HepG2 (cell line): ENCODE results near the gene HAPLN2. TPM values are rescaled to one million over a fixed set of nuclear protein-coding genes. Genes with fewer than 3 reads are reported as not detected.
A peak's percentile ranks its signal among the peaks of the same experiment; 100 is the strongest.

Experiments
- ATF7 ChIP-seq, 2 experiments: fragments of 450-650 bp in 1 of 2; sonication (generic) in 1 of 2; formaldehyde crosslinking in 1 of 2; IDR thresholded peaks; 2 replicates each; pipeline versions ENCODE4 v1.4.0 to v1.6.1; 2016 to 2020; ENCODE audit warnings: antibody characterized with exemption in 1 of 2, mild to moderate bottlenecking in 1 of 2, missing genetic modification reagents in 1 of 2
- ATRX ChIP-seq: sonication (generic); formaldehyde crosslinking; IDR thresholded peaks from 2 replicates; pipeline ENCODE4 v1.4.0; 2020; ENCODE audit warnings: missing genetic modification reagents, borderline replicate concordance
- BCL6 ChIP-seq: IDR thresholded peaks from 2 replicates; pipeline ENCODE4 v1.6.1; 2016; ENCODE audit warnings: missing genetic modification reagents, missing compliant biosample characterization
- CHD2 ChIP-seq: IDR thresholded peaks from 2 replicates; pipeline ENCODE4 v1.6.1; 2011; ENCODE audit warnings: low read depth, low read length, improper control_type of control experiment
- DNMT1 ChIP-seq: sonication (generic); formaldehyde crosslinking; IDR thresholded peaks from 2 replicates; pipeline ENCODE4 v1.5.1; 2020; ENCODE audit warnings: mild to moderate bottlenecking, missing genetic modification reagents
- ESRRA ChIP-seq: sonication (generic); formaldehyde crosslinking; IDR thresholded peaks from 2 replicates; pipeline ENCODE4 v1.5.1; 2020; ENCODE audit warnings: mild to moderate bottlenecking, low read depth, missing genetic modification reagents
- HNRNPH1 ChIP-seq: fragments of 200-400 bp; formaldehyde crosslinking; optimal IDR thresholded peaks from 2 replicates; pipeline ENCODE3; 2017; ENCODE audit warnings: mild to moderate bottlenecking, low read depth, low read length
- HOXA5 ChIP-seq: sonication (generic); formaldehyde crosslinking; IDR thresholded peaks from 2 replicates; pipeline ENCODE4 v1.4.0; 2020; ENCODE audit warnings: missing genetic modification reagents
- HOXA9 ChIP-seq: sonication (generic); formaldehyde crosslinking; IDR thresholded peaks from 2 replicates; pipeline ENCODE4 v1.8.1; 2022; ENCODE audit warnings: missing genetic modification reagents, mild to moderate bottlenecking, moderate library complexity, borderline replicate concordance
- LCORL ChIP-seq, 2 experiments: fragments of 450-650 bp in 1 of 2; sonication (generic) in 1 of 2; formaldehyde crosslinking in 1 of 2; IDR thresholded peaks; 2 replicates each; pipeline versions ENCODE4 v1.5.0 to v1.6.1; 2017 to 2020; ENCODE audit warnings: antibody characterized with exemption in 1 of 2, missing genetic modification reagents in 1 of 2
- MATR3 ChIP-seq: sonication (generic); formaldehyde crosslinking; IDR thresholded peaks from 2 replicates; pipeline ENCODE4 v1.4.0; 2020; ENCODE audit warnings: missing genetic modification reagents
- PAF1 ChIP-seq: IDR thresholded peaks from 2 replicates; pipeline ENCODE4 v1.6.1; 2016; ENCODE audit warnings: missing genetic modification reagents, missing compliant biosample characterization
- RORA ChIP-seq: sonication (generic); formaldehyde crosslinking; IDR thresholded peaks from 2 replicates; pipeline ENCODE4 v1.5.0; 2020; ENCODE audit warnings: mild to moderate bottlenecking, missing genetic modification reagents, moderate library complexity
- RXRB ChIP-seq: IDR thresholded peaks from 2 replicates; pipeline ENCODE4 v1.6.1; 2016; ENCODE audit warnings: borderline replicate concordance, missing genetic modification reagents, missing compliant biosample characterization
- SP5 ChIP-seq: IDR thresholded peaks from 2 replicates; pipeline ENCODE4 v1.6.1; 2016; ENCODE audit warnings: low read depth, borderline replicate concordance
- TFAP4 ChIP-seq: sonication (generic); IDR thresholded peaks from 2 replicates; pipeline ENCODE4 v1.6.1; 2016; ENCODE audit warnings: low read depth, borderline replicate concordance
- TP53 ChIP-seq: sonication (generic); formaldehyde crosslinking; conservative IDR thresholded peaks from 2 replicates; pipeline ENCODE4 v1.4.0; 2020; ENCODE audit warnings: missing genetic modification reagents
- ZFP36L1 ChIP-seq: sonication (generic); formaldehyde crosslinking; IDR thresholded peaks from 2 replicates; pipeline ENCODE4 v1.8.0; 2022; ENCODE audit warnings: mild to moderate bottlenecking, missing genetic modification reagents, moderate library complexity
- ZNF10 ChIP-seq: sonication (generic); formaldehyde crosslinking; IDR thresholded peaks from 2 replicates; pipeline ENCODE4 v1.4.0; 2020; ENCODE audit warnings: mild to moderate bottlenecking, low read depth, missing genetic modification reagents, borderline replicate concordance
- ZNF121 ChIP-seq: sonication (generic); formaldehyde crosslinking; IDR thresholded peaks from 2 replicates; pipeline ENCODE4 v1.5.0; 2020; ENCODE audit warnings: mild to moderate bottlenecking, missing genetic modification reagents
- ZNF256 ChIP-seq: sonication (generic); formaldehyde crosslinking; conservative IDR thresholded peaks from 2 replicates; pipeline ENCODE4 v1.4.0; 2020; ENCODE audit warnings: missing genetic modification reagents
- ZNF558 ChIP-seq: sonication (generic); formaldehyde crosslinking; IDR thresholded peaks from 2 replicates; pipeline ENCODE4 v1.9.0; 2022; ENCODE audit warnings: mild to moderate bottlenecking, missing genetic modification reagents, borderline replicate concordance
- ZNF773 ChIP-seq: sonication (generic); formaldehyde crosslinking; IDR thresholded peaks from 2 replicates; pipeline ENCODE4 v1.4.0; 2020; ENCODE audit warnings: missing genetic modification reagents, borderline replicate concordance
- polyA plus RNA-seq, 8 experiments: library from polyadenylated mRNA; depleted of rRNA in 3 of 8; stranded (reverse) in 7 of 8; unstranded in 1 of 8; fragments of >200 nt; fragmentation: Illumina TruSeq in 4 of 8; extraction: Trizol in 4 of 8; gene quantifications; 2 replicates each; pipeline versions ENCODE4 v1.2.1 to v1.2.3, GENCODE V29; 2011 to 2016; ENCODE audit warnings: low read depth in 4 of 8, missing spikeins in 1 of 8, mixed read lengths in 1 of 8; ENCODE audit not compliant: insufficient read depth in 1 of 8
- total RNA-seq, 5 experiments: library from RNA; depleted of rRNA; stranded (reverse); fragments of >200 nt; fragmentation: Illumina TruSeq; extraction: Trizol; gene quantifications; 2 replicates each; pipeline ENCODE4 v1.2.3, GENCODE V29; 2016; ENCODE audit warnings: low read depth in 1 of 5
- TF ChIP-seq, protein P1 (sequence below): sonication (generic); formaldehyde crosslinking; IDR thresholded peaks from 2 replicates; pipeline ENCODE4 v1.4.0; 2020; ENCODE audit warnings: missing genetic modification reagents
- TF ChIP-seq, protein P2 (sequence below): sonication (generic); formaldehyde crosslinking; IDR thresholded peaks from 2 replicates; pipeline ENCODE4 v1.4.0; 2020; ENCODE audit warnings: missing genetic modification reagents, mild to moderate bottlenecking, borderline replicate concordance
- TF ChIP-seq, protein P3 (sequence below): sonication (generic); formaldehyde crosslinking; IDR thresholded peaks from 2 replicates; pipeline ENCODE4 v1.5.0; 2020; ENCODE audit warnings: mild to moderate bottlenecking, missing genetic modification reagents

HAPLN2 gene
- total and polyA plus RNA-seq, 2 of the 13 experiments (the other 11 are each of a cell fraction or from before 2014, with no cell fraction given), result not detected

- TF ChIP-seq HNRNPH1, result no peak
- TF ChIP-seq, protein P1, sequence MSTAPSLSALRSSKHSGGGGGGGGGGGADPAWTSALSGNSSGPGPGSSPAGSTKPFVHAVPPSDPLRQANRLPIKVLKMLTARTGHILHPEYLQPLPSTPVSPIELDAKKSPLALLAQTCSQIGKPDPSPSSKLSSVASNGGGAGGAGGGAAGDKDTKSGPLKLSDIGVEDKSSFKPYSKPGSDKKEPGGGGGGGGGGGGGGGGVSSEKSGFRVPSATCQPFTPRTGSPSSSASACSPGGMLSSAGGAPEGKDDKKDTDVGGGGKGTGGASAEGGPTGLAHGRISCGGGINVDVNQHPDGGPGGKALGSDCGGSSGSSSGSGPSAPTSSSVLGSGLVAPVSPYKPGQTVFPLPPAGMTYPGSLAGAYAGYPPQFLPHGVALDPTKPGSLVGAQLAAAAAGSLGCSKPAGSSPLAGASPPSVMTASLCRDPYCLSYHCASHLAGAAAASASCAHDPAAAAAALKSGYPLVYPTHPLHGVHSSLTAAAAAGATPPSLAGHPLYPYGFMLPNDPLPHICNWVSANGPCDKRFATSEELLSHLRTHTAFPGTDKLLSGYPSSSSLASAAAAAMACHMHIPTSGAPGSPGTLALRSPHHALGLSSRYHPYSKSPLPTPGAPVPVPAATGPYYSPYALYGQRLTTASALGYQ (CRISPR knock-in tag), result no peak
- TF ChIP-seq DNMT1, result no peak
- no peak for TF ChIP-seq HOXA9 (CRISPR knock-in tag)
- TF ChIP-seq RXRB (CRISPR knock-in tag), result peak; percentile 10; the same call in 1 of the 2 replicates
- no peak for TF ChIP-seq ATF7 (IDR thresholded peaks at IDR 0.05)
- TF ChIP-seq ATF7 (CRISPR knock-in tag; IDR thresholded peaks at IDR 0.05), result no peak
- TF ChIP-seq RORA (CRISPR knock-in tag), result no peak
- TF ChIP-seq ESRRA (CRISPR knock-in tag), result no peak
- no peak for TF ChIP-seq ZNF773 (CRISPR knock-in tag)
- TF ChIP-seq MATR3 (CRISPR knock-in tag), result no peak
- no peak for TF ChIP-seq TP53 (CRISPR knock-in tag)
- TF ChIP-seq LCORL (IDR thresholded peaks at IDR 0.05), result no peak
- no peak for TF ChIP-seq LCORL (CRISPR knock-in tag; IDR thresholded peaks at IDR 0.05)
- TF ChIP-seq, protein P2, sequence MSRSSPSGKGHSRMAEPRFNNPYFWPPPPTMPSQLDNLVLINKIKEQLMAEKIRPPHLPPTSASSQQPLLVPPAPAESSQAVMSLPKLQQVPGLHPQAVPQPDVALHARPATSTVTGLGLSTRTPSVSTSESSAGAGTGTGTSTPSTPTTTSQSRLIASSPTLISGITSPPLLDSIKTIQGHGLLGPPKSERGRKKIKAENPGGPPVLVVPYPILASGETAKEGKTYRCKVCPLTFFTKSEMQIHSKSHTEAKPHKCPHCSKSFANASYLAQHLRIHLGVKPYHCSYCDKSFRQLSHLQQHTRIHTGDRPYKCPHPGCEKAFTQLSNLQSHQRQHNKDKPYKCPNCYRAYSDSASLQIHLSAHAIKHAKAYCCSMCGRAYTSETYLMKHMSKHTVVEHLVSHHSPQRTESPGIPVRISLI (CRISPR knock-in tag), result no peak
- TF ChIP-seq BCL6 (CRISPR knock-in tag), result no peak
- no peak for TF ChIP-seq ZNF10 (CRISPR knock-in tag)
- 0 out of 2 replicates have a peak, but pooled peaks have one; percentile 49 for TF ChIP-seq HOXA5 (CRISPR knock-in tag)
- TF ChIP-seq CHD2, result no peak
- no peak for TF ChIP-seq ATRX
- TF ChIP-seq TFAP4, result no peak; the same call in 1 of the 2 replicates
- no peak for TF ChIP-seq PAF1 (CRISPR knock-in tag)
- TF ChIP-seq ZNF256 (CRISPR knock-in tag), result no peak
- TF ChIP-seq, protein P3, sequence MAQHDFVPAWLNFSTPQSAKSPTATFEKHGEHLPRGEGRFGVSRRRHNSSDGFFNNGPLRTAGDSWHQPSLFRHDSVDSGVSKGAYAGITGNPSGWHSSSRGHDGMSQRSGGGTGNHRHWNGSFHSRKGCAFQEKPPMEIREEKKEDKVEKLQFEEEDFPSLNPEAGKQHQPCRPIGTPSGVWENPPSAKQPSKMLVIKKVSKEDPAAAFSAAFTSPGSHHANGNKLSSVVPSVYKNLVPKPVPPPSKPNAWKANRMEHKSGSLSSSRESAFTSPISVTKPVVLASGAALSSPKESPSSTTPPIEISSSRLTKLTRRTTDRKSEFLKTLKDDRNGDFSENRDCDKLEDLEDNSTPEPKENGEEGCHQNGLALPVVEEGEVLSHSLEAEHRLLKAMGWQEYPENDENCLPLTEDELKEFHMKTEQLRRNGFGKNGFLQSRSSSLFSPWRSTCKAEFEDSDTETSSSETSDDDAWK (CRISPR knock-in tag), result no peak
- no peak for TF ChIP-seq ZFP36L1 (CRISPR knock-in tag)
- TF ChIP-seq ZNF121 (CRISPR knock-in tag), result 0 out of 2 replicates have a peak, but pooled peaks have one; percentile 42
- TF ChIP-seq ZNF558, result no peak; the same call in 1 of the 2 replicates
- TF ChIP-seq SP5 (CRISPR knock-in tag), result no peak
Observed at GRCh38 chr1:156591432-156592157, 27.6 kb upstream of the HAPLN2 start, which contains the start of gene NAXE (continued).
